H9 (cell line): ENCODE measurements around the gene PEA15. TPM values are rescaled to one million over a fixed set of nuclear protein-coding genes. Genes with fewer than 3 reads are reported as not detected.

ENCODE experiments used
- DNase-seq: peaks from one replicate; pipeline ENCODE4 v3.0.0-alpha.2; 2017
- H2AFZ ChIP-seq: one replicate; pipeline ENCODE4 v1.6.1; 2013; ENCODE audit warnings: mild to moderate bottlenecking, low read length, control low read depth, moderate library complexity
- H2AK5ac ChIP-seq: 2 replicates; pipeline ENCODE4 v1.6.1; 2013; ENCODE audit warnings: low read length, control low read depth, mixed read lengths; ENCODE audit not compliant: insufficient read length
- H2BK120ac ChIP-seq: one replicate; pipeline ENCODE4 v1.6.1; 2013; ENCODE audit warnings: low read depth, mild to moderate bottlenecking, low read length, control low read depth, inconsistent platforms; ENCODE audit not compliant: poor library complexity, severe bottlenecking
- H2BK12ac ChIP-seq: 2 replicates; pipeline ENCODE4 v1.6.1; 2013; ENCODE audit warnings: low read length, control low read depth, mixed read lengths, low read depth; ENCODE audit not compliant: insufficient read length
- H2BK15ac ChIP-seq: 2 replicates; pipeline ENCODE4 v1.6.1; 2013; ENCODE audit warnings: low read depth, low read length, control low read depth
- H2BK20ac ChIP-seq: one replicate; pipeline ENCODE4 v1.6.1; 2013; ENCODE audit warnings: low read depth, mild to moderate bottlenecking, low read length, control low read depth, inconsistent platforms; ENCODE audit not compliant: poor library complexity, severe bottlenecking
- H2BK5ac ChIP-seq: 2 replicates; pipeline ENCODE4 v1.6.1; 2013; ENCODE audit warnings: low read length, control low read depth, mixed read lengths; ENCODE audit not compliant: insufficient read length
- H3K14ac ChIP-seq: 2 replicates; pipeline ENCODE4 v1.6.1; 2013; ENCODE audit warnings: low read length, control low read depth; ENCODE audit not compliant: insufficient read depth
- H3K18ac ChIP-seq: 2 replicates; pipeline ENCODE4 v1.6.1; 2013; ENCODE audit warnings: low read depth, mild to moderate bottlenecking, mixed read lengths, low read length, control low read depth; ENCODE audit not compliant: insufficient read length
- H3K23ac ChIP-seq: 2 replicates; pipeline ENCODE4 v1.6.1; 2013; ENCODE audit warnings: low read length, control low read depth, mixed read lengths, low read depth; ENCODE audit not compliant: insufficient read length
- H3K23me2 ChIP-seq: 2 replicates; pipeline ENCODE4 v1.6.1; 2013; ENCODE audit warnings: low read depth, mild to moderate bottlenecking, mixed read lengths, low read length, control low read depth; ENCODE audit not compliant: insufficient read length, poor library complexity, severe bottlenecking
- H3K27ac ChIP-seq: 2 replicates; pipeline ENCODE4 v1.5.1; 2013; ENCODE audit warnings: low read length, control low read depth, mixed read lengths, low read depth; ENCODE audit not compliant: insufficient read length
- H3K27me3 ChIP-seq: 2 replicates; pipeline ENCODE4 v1.6.1; 2013; ENCODE audit warnings: low read length, control low read depth, inconsistent platforms; ENCODE audit not compliant: insufficient read depth
- H3K4ac ChIP-seq: 2 replicates; pipeline ENCODE4 v1.6.1; 2013; ENCODE audit warnings: low read depth, mild to moderate bottlenecking, control low read depth, inconsistent platforms, low read length, moderate library complexity
- H3K4me1 ChIP-seq: 2 replicates; pipeline ENCODE4 v1.6.1; 2013; ENCODE audit warnings: low read length, control low read depth, inconsistent platforms; ENCODE audit not compliant: insufficient read depth
- H3K4me2 ChIP-seq: 2 replicates; pipeline ENCODE4 v1.6.1; 2013; ENCODE audit warnings: low read length, control low read depth, mixed read lengths; ENCODE audit not compliant: insufficient read length, insufficient read depth
- H3K56ac ChIP-seq: 2 replicates; pipeline ENCODE4 v1.6.1; 2013; ENCODE audit warnings: low read depth, mild to moderate bottlenecking, mixed read lengths, low read length, control low read depth; ENCODE audit not compliant: insufficient read length
- H3K79me1 ChIP-seq: 2 replicates; pipeline ENCODE4 v1.6.1; 2013; ENCODE audit warnings: low read depth, mild to moderate bottlenecking, moderate library complexity, low read length, control low read depth, inconsistent platforms; ENCODE audit not compliant: insufficient read depth, poor library complexity, severe bottlenecking
- H3K79me2 ChIP-seq: 2 replicates; pipeline ENCODE4 v1.6.1; 2013; ENCODE audit warnings: low read length, control low read depth, inconsistent platforms; ENCODE audit not compliant: insufficient read depth
- H3K9ac ChIP-seq: 2 replicates; pipeline ENCODE4 v1.6.1; 2013; ENCODE audit warnings: low read length, control low read depth, mixed read lengths; ENCODE audit not compliant: insufficient read length; ENCODE audit errors: extremely low read depth
- H3K9me3 ChIP-seq: one replicate; pipeline ENCODE4 v1.6.1; 2013; ENCODE audit warnings: low read depth, low read length, inconsistent platforms; ENCODE audit not compliant: control insufficient read depth
- H3T11ph ChIP-seq: one replicate; pipeline ENCODE4 v1.6.1; 2013; ENCODE audit warnings: mild to moderate bottlenecking, low read length, control low read depth, inconsistent platforms
- H4K20me1 ChIP-seq: one replicate; pipeline ENCODE4 v1.6.1; 2013; ENCODE audit not compliant: control insufficient read depth, insufficient read length, insufficient read depth
- H4K5ac ChIP-seq: 2 replicates; pipeline ENCODE4 v1.6.1; 2013; ENCODE audit warnings: low read depth, mild to moderate bottlenecking, mixed read lengths, low read length, control low read depth; ENCODE audit not compliant: insufficient read length
- H4K8ac ChIP-seq: replicated peaks from 2 replicates; pipeline ENCODE4 v1.6.1; 2013; ENCODE audit warnings: low read length, control low read depth, mixed read lengths, low read depth; ENCODE audit not compliant: insufficient read length
- H4K91ac ChIP-seq: 2 replicates; pipeline ENCODE4 v1.6.1; 2013; ENCODE audit warnings: low read depth, mild to moderate bottlenecking, moderate library complexity, mixed read lengths, low read length, control low read depth; ENCODE audit not compliant: insufficient read length
- H3K27ac Mint-ChIP-seq, 3 experiments: 2 replicates in 2 of 3; 3 replicates in 1 of 3; pipeline ENCODE4 v1.8.0; 2020 to 2021; ENCODE audit warnings: mixed read lengths in 3 of 3, mild to moderate bottlenecking in 1 of 3, moderate library complexity in 1 of 3
- H3K27me3 Mint-ChIP-seq: 2 replicates; pipeline ENCODE4 v1.8.0; 2021; ENCODE audit warnings: low read depth, mild to moderate bottlenecking, moderate library complexity, mixed read lengths
- H3K36me3 Mint-ChIP-seq, 3 experiments: 2 replicates in 2 of 3; 3 replicates in 1 of 3; pipeline ENCODE4 v1.8.0; 2020 to 2021; ENCODE audit warnings: low read depth in 3 of 3, mixed read lengths in 3 of 3; ENCODE audit not compliant: insufficient read depth in 1 of 3
- H3K4me1 Mint-ChIP-seq, 2 experiments: 2 replicates each; pipeline ENCODE4 v1.8.0; 2020; ENCODE audit warnings: mixed read lengths in 2 of 2
- H3K4me3 Mint-ChIP-seq, 2 experiments: 2 replicates in 1 of 2; 3 replicates in 1 of 2; pipeline ENCODE4 v1.8.0; 2020 to 2021; ENCODE audit warnings: mild to moderate bottlenecking in 2 of 2, mixed read lengths in 2 of 2, moderate library complexity in 1 of 2
- H3K9me3 Mint-ChIP-seq, 2 experiments: 2 replicates in 1 of 2; 3 replicates in 1 of 2; pipeline ENCODE4 v1.8.0; 2020; ENCODE audit warnings: mild to moderate bottlenecking in 2 of 2, mixed read lengths in 2 of 2, moderate library complexity in 1 of 2
- total RNA-seq: library from RNA; stranded (reverse); gene quantifications from 2 replicates; pipeline ENCODE4 v1.2.1, GENCODE V29; 2021
- TF ChIP-seq, protein P1 (sequence below): fragments of 200-600 bp; sonication (generic); conservative IDR thresholded peaks from 3 replicates; pipeline ENCODE4 v1.8.0; 2021; ENCODE audit warnings: antibody characterized with exemption, mild to moderate bottlenecking

PEA15 gene
- total RNA-seq, 1 experiment from 2014 or later = 82.1 TPM

- DNase-seq = no peak
- Histone ChIP-seq H3K23me2 (no peaks in the 10 kb centered on the region), H3K4me2 (no peak overlapping the region), H3K27ac (no peak overlapping the region), H2BK120ac (no peak overlapping the region), H3K9ac (no peak overlapping the region), H3K4me1 (no peaks in the 10 kb centered on the region), H3K23ac (no peak overlapping the region), H3K4ac (no peak overlapping the region), H2AFZ (no peak overlapping the region), H4K5ac (no peak overlapping the region), H4K91ac (no peak overlapping the region), H3K79me2 (no peaks in the 10 kb centered on the region), H4K20me1 (no peaks in the 10 kb centered on the region), H2BK5ac (no peak overlapping the region), H2BK15ac (no peak overlapping the region), H3K79me1 (no peaks in the 10 kb centered on the region), H2BK20ac (no peak overlapping the region), H3K9me3 (no peaks in the 10 kb centered on the region), H4K8ac (no peak overlapping the region), H3K27me3 (no peaks in the 10 kb centered on the region), H3K18ac (no peak overlapping the region), H2BK12ac (no peak overlapping the region), H3K56ac (no peak overlapping the region), H2AK5ac (no peak overlapping the region), H3T11ph (no peak overlapping the region), H3K14ac (no peak overlapping the region)
- H3K9me3 Mint-ChIP-seq = no peaks in the 10 kb centered on the region
- H3K27ac Mint-ChIP-seq = no peak overlapping the region
- H3K27me3 Mint-ChIP-seq = no peaks in the 10 kb centered on the region
- H3K4me1 Mint-ChIP-seq = no peaks in the 10 kb centered on the region
- TF ChIP-seq, protein P1, sequence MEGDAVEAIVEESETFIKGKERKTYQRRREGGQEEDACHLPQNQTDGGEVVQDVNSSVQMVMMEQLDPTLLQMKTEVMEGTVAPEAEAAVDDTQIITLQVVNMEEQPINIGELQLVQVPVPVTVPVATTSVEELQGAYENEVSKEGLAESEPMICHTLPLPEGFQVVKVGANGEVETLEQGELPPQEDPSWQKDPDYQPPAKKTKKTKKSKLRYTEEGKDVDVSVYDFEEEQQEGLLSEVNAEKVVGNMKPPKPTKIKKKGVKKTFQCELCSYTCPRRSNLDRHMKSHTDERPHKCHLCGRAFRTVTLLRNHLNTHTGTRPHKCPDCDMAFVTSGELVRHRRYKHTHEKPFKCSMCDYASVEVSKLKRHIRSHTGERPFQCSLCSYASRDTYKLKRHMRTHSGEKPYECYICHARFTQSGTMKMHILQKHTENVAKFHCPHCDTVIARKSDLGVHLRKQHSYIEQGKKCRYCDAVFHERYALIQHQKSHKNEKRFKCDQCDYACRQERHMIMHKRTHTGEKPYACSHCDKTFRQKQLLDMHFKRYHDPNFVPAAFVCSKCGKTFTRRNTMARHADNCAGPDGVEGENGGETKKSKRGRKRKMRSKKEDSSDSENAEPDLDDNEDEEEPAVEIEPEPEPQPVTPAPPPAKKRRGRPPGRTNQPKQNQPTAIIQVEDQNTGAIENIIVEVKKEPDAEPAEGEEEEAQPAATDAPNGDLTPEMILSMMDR = no peak
- peaks cover 23 to 55% (median 44%) of the 10 kb centered on the region in 3 experiments; a peak in 6 of 7 replicates for H3K36me3 Mint-ChIP-seq
- no peak overlapping the region for H3K4me3 Mint-ChIP-seq
Observed at GRCh38 chr1:160228431-160228830, 23.2 kb downstream of the PEA15 start.
